Measurements from ENCODE around the gene PRKAR2B.

DNA sequence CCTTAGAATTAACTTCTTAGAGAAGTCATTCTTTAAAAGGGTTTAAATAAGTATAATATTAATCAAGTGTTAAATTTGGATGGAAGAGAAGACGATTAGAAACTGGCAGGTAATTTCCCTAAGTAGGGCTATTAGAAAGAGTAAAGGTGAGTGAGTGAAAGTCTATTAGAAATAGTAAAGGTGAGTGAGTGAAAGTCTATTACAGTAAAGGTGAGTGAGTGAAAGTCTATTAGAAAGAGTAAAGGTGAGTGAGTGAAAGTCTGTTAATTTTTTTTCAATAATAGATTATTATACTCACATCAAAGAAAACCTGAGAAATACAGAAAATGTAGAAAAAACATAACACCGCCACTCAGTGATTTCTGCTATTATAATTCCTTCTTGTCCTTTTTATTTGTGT lies 113.5 kb downstream of the PRKAR2B start:
- TF ChIP-seq POLR2A (IDR thresholded peaks at IDR 0.05): no peak
- TF ChIP-seq, protein P1, sequence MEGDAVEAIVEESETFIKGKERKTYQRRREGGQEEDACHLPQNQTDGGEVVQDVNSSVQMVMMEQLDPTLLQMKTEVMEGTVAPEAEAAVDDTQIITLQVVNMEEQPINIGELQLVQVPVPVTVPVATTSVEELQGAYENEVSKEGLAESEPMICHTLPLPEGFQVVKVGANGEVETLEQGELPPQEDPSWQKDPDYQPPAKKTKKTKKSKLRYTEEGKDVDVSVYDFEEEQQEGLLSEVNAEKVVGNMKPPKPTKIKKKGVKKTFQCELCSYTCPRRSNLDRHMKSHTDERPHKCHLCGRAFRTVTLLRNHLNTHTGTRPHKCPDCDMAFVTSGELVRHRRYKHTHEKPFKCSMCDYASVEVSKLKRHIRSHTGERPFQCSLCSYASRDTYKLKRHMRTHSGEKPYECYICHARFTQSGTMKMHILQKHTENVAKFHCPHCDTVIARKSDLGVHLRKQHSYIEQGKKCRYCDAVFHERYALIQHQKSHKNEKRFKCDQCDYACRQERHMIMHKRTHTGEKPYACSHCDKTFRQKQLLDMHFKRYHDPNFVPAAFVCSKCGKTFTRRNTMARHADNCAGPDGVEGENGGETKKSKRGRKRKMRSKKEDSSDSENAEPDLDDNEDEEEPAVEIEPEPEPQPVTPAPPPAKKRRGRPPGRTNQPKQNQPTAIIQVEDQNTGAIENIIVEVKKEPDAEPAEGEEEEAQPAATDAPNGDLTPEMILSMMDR (IDR thresholded peaks at IDR 0.05): no peak

All from heart left ventricle (tissue), 13 donors.